CD4-positive, alpha-beta memory T cell (primary cell): ENCODE results near the gene PDE8A. TPM values are rescaled to one million over a fixed set of nuclear protein-coding genes. Genes with fewer than 3 reads are reported as not detected.

ENCODE experiments used
- CTCF ChIA-PET: fragments of 350-600 bp; sonication (Branson Sonifier 250); formaldehyde crosslinking; loops from one replicate; lab custom pipeline; 2021; ENCODE audit warnings: inconsistent platforms; ENCODE audit not compliant: partially characterized antibody; lab: Charles Lee
- POLR2A ChIA-PET: fragments of 350-600 bp; sonication (Branson Sonifier 250); formaldehyde crosslinking; loops from one replicate; lab custom pipeline; 2021; ENCODE audit not compliant: partially characterized antibody; lab: Charles Lee
- DNase-seq, 5 donors: peaks; one replicate each; pipeline versions ENCODE4 v3.0.0 to v3.0.0-alpha.2; 2020 to 2022; ENCODE audit warnings: mixed read lengths in 1 of 5
- H3K27ac ChIP-seq: one replicate; pipeline ENCODE4 v1.7.0; 2013; ENCODE audit warnings: low read depth, low read length
- H3K27me3 ChIP-seq: 2 replicates; pipeline ENCODE4 v1.7.0; 2013; ENCODE audit warnings: mild to moderate bottlenecking, low read length, moderate library complexity; ENCODE audit not compliant: insufficient read depth
- H3K36me3 ChIP-seq: 2 replicates; pipeline ENCODE4 v1.7.0; 2013; ENCODE audit warnings: mild to moderate bottlenecking, low read length, moderate library complexity; ENCODE audit not compliant: insufficient read depth
- H3K4me1 ChIP-seq: 2 replicates; pipeline ENCODE4 v1.7.0; 2013; ENCODE audit warnings: mild to moderate bottlenecking, low read length, moderate library complexity; ENCODE audit not compliant: insufficient read depth
- H3K4me3 ChIP-seq, 2 donors: one replicate each; pipeline ENCODE4 v1.7.0; 2013; ENCODE audit warnings: low read length in 2 of 2, mild to moderate bottlenecking in 1 of 2
- H3K9me3 ChIP-seq, 2 donors: one replicate each; pipeline ENCODE4 v1.7.0; 2013; ENCODE audit warnings: low read length in 2 of 2, control low read depth in 1 of 2; ENCODE audit not compliant: control insufficient read depth in 1 of 2
- H3K27ac Mint-ChIP-seq, 7 donors: one replicate each; pipeline ENCODE4 v1.8.0; 2020 to 2021; ENCODE audit warnings: mixed read lengths in 7 of 7, mild to moderate bottlenecking in 6 of 7, inconsistent platforms in 3 of 7, moderate library complexity in 3 of 7
- H3K27me3 Mint-ChIP-seq, 2 donors: one replicate each; pipeline ENCODE4 v1.8.0; 2020 to 2021; ENCODE audit warnings: mixed read lengths in 2 of 2
- H3K36me3 Mint-ChIP-seq, 2 donors: one replicate each; pipeline ENCODE4 v1.8.0; 2020 to 2021; ENCODE audit warnings: mixed read lengths in 2 of 2, inconsistent platforms in 1 of 2, mild to moderate bottlenecking in 1 of 2
- H3K4me1 Mint-ChIP-seq, 4 donors: one replicate each; pipeline ENCODE4 v1.8.0; 2020 to 2021; ENCODE audit warnings: mixed read lengths in 4 of 4, mild to moderate bottlenecking in 1 of 4
- H3K4me3 Mint-ChIP-seq, 8 donors: one replicate each; pipeline ENCODE4 v1.8.0; 2020 to 2021; ENCODE audit warnings: mixed read lengths in 8 of 8, mild to moderate bottlenecking in 7 of 8, moderate library complexity in 6 of 8, inconsistent platforms in 3 of 8
- H3K9me3 Mint-ChIP-seq, 8 donors: one replicate each; pipeline ENCODE4 v1.8.0; 2020 to 2021; ENCODE audit warnings: mixed read lengths in 8 of 8, mild to moderate bottlenecking in 5 of 8, inconsistent platforms in 3 of 8, moderate library complexity in 1 of 8
- intact Hi-C: fragments of 100-400 bp; cut with micrococcal nuclease; formaldehyde crosslinking; loops from one replicate; pipeline ENCODE4 v1.15.1; 2023
- polyA plus RNA-seq, 2 donors: library from polyadenylated mRNA; unstranded; fragments of 300-500 nt; fragmentation: Illumina TruSeq; gene quantifications; one replicate each; pipeline ENCODE4 v1.2.3, GENCODE V29; 2021
- total RNA-seq, 2 experiments: library from RNA; stranded (reverse); gene quantifications; one replicate each; pipeline ENCODE4 v1.2.3, GENCODE V29; 2021

PDE8A gene
- total and polyA plus RNA-seq, 4 experiments from 2014 or later, result 1.9 to 41.3 (median 22.4) TPM

DNA sequence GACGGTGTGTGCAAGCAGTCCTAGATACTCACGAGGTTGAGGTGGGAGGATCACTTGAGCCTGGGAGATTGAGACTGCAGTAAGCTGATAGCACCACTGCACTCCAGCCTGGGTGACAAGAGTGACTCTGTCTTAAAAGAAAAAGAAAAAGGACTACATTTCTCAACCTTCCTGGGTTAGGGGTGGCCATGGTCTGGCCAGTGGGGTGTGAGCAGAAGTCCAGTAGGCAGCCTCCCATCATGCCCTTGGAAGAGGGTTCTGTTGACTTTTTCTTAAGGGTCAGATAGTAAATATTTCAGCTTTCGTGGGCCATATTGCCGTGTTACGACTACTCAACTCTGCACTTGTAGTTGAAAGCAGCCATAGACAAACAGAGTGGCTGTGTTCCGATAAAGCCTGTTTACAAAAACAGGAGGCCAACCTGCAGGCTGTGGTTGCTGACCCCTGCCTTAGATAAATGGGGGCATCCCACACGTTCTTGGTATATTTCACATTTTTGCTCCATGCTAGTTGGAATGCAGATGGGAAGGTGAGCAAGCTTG is 31.0 kb upstream of the PDE8A start:
- peaks cover 1 to 9% of the 10 kb centered on the region in 2 donors for H3K27me3 Mint-ChIP-seq
- Histone ChIP-seq H3K4me3 (no peak overlapping the region), H3K27ac (no peak overlapping the region), H3K36me3 (no peaks in the 10 kb centered on the region), H3K9me3 (no peaks in the 10 kb centered on the region), H3K4me1 (no peaks in the 10 kb centered on the region), H3K27me3 (no peaks in the 10 kb centered on the region)
- no peak for DNase-seq
- no peak overlapping the region for H3K4me3 Mint-ChIP-seq
- H3K9me3 Mint-ChIP-seq, result no peaks in the 10 kb centered on the region
- ChIA-PET CTCF (interaction anchor here (2.5 kb wide), 1 partner anchor 94 kb away, joined by 9 read pairs; no protein-coding TSS in a partner anchor), POLR2A (no interaction called here)
- peak overlapping the region in 2 of 7 donors; percentile 37 to 79 for H3K27ac Mint-ChIP-seq
- intact Hi-C loops, result no loop called here
- H3K36me3 Mint-ChIP-seq, result no peaks in the 10 kb centered on the region
- peaks cover 0 to 3% (median under 1%) of the 10 kb centered on the region in 4 donors for H3K4me1 Mint-ChIP-seq

DNA sequence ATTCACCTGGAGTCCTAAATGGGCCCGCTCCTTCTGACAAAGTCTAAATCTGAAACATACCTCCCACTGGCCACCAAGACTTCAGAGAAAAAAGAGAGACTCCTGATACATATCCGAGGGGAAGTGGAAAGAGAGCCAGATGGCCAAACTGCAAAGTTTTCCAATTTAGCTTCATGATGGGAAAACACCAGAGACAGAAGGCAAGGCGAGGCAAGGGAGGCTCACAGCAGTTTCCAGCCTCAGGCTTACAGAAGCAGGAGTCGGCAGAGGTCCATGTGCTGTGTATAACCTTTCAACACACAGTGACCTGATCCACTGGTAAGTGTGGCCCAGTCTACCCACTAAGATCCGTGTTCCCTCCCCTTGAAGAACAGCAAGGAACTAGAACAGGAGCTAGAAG is 29.9 kb upstream of the PDE8A start:
- no peak overlapping the region for H3K27ac ChIP-seq
- no peak overlapping the region for H3K4me3 Mint-ChIP-seq
- no peaks in the 10 kb centered on the region for H3K4me1 ChIP-seq
- peaks cover 1 to 9% of the 10 kb centered on the region in 2 donors for H3K27me3 Mint-ChIP-seq
- no peaks in the 10 kb centered on the region for H3K36me3 Mint-ChIP-seq
- no peaks in the 10 kb centered on the region for H3K9me3 ChIP-seq
- H3K4me1 Mint-ChIP-seq, result peaks cover 4 to 10% (median 8%) of the 10 kb centered on the region in 4 donors
- no peak overlapping the region for H3K4me3 ChIP-seq
- DNase-seq, result no peak
- H3K27ac Mint-ChIP-seq, result peak overlapping the region in 1 of 7 donors; percentile 24
- CTCF ChIA-PET, result no interaction called here
- intact Hi-C loops, result no loop called here
- POLR2A ChIA-PET, result no interaction called here
- no peaks in the 10 kb centered on the region for H3K36me3 ChIP-seq
- no peaks in the 10 kb centered on the region for H3K27me3 ChIP-seq
- H3K9me3 Mint-ChIP-seq, result no peaks in the 10 kb centered on the region

DNA sequence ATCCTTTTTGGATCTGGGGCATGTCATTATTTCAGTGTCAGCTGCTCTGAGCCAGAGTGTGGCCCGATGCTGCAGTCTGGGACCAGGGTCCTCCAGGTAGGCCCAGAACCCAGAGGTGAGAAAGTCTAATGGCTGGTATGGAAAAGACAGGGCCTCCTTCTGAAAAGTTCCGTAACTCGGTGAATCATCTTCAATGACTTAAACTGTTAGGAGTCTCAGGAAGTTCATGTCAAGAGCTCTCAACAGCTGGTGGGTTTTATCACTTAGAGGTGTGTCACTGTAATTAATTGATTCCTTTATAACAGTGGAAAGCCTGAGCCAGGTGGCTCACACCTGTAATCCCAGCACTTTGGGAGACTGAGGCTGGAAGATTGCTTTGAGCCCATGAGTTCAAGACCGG is 28.5 kb upstream of the PDE8A start:
- Mint-ChIP-seq H3K4me3 (no peak overlapping the region), H3K27ac (no peak overlapping the region), H3K9me3 (no peaks in the 10 kb centered on the region), H3K4me1 (peaks cover 4 to 10% (median 8%) of the 10 kb centered on the region in 4 donors), H3K27me3 (peaks cover 1 to 9% of the 10 kb centered on the region in 2 donors), H3K36me3 (no peaks in the 10 kb centered on the region)
- ChIA-PET POLR2A (no interaction called here), CTCF (interaction anchor here (1.1 to 3.7 kb wide), 4 partner anchors 9 to 94 kb away, joined by 4 to 46 read pairs (median 6); no protein-coding TSS in a partner anchor)
- Histone ChIP-seq H3K27me3 (no peaks in the 10 kb centered on the region), H3K4me3 (no peak overlapping the region), H3K36me3 (no peaks in the 10 kb centered on the region), H3K9me3 (no peaks in the 10 kb centered on the region), H3K4me1 (no peaks in the 10 kb centered on the region), H3K27ac (no peak overlapping the region)
- DNase-seq, result no peak
- intact Hi-C loops, result no loop called here

DNA sequence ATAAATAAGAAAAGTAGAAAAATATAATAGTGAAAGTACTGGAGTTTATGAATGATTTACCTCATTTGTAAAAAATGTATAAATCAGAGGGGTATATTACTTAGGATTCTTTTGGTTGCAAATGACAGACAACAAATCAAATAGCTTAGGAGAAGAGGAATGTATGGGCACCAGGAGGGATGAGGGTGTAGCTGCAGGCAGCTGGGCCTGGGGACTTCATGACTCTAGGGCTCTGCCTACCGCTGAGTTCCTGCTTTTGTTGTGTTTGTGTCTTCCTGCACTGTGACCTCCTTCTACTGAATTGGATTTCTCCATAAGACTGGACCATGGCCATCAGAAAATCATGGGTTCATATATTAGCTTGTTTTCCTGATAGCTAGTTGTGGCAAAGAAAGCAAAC is 27.9 kb upstream of the PDE8A start:
- no peaks in the 10 kb centered on the region for H3K36me3 Mint-ChIP-seq
- ChIA-PET POLR2A (no interaction called here), CTCF (interaction anchor here (0.9 to 3.7 kb wide), 5 partner anchors 9 to 215 kb away, joined by 3 to 46 read pairs (median 4); no protein-coding TSS in a partner anchor)
- no peak overlapping the region for H3K4me3 Mint-ChIP-seq
- H3K9me3 Mint-ChIP-seq, result no peaks in the 10 kb centered on the region
- peaks cover 4 to 10% (median 8%) of the 10 kb centered on the region in 4 donors for H3K4me1 Mint-ChIP-seq
- no peak for DNase-seq
- Histone ChIP-seq H3K36me3 (no peaks in the 10 kb centered on the region), H3K4me3 (no peak overlapping the region), H3K9me3 (no peaks in the 10 kb centered on the region), H3K27me3 (no peaks in the 10 kb centered on the region), H3K4me1 (no peaks in the 10 kb centered on the region), H3K27ac (no peak overlapping the region)
- H3K27me3 Mint-ChIP-seq, result peaks cover 1 to 9% of the 10 kb centered on the region in 2 donors
- intact Hi-C loops, result no loop called here
- H3K27ac Mint-ChIP-seq, result peak overlapping the region in 1 of 7 donors; percentile 3

DNA sequence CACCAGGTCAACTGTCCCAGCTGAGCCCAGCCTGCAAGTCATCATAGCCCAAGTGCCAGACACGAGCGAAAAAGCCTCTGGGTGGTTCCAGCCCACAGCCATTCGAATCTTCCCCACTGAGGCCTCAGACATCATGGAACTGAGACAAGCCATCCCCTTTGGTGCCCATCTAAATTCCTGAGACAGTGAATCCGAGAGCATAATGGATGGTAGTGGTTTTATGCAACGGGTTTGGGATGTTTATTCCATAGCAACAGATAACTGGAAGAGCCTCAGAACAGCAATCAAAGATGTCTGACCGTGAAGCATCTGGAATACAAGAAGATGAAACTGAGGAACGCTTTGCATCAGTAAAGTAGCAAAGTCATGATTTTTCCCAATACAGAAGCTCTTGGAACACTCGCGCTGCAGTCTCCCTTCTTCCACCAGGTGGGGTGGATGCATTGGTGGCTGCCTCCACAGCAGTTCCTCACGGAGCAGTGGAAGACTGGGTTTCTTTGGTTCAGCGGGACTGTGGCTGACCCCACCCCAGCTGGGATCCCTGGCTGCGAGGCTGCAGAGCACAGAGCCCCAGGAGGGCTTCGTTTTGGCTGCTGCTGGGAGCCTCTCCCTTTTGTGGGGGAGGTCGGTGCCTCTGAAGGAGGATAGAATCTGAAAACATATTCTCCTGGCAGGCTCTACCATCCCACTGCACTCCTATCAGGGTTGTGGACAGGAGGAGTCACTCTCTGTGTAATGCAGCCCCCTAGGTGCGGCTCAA is 26.4 kb upstream of the PDE8A start:
- no peaks in the 10 kb centered on the region for H3K4me1 ChIP-seq
- H3K27me3 ChIP-seq, result no peaks in the 10 kb centered on the region
- Mint-ChIP-seq H3K27me3 (peaks cover 0 to 9% of the 10 kb centered on the region in 2 donors), H3K27ac (no peak overlapping the region), H3K36me3 (no peaks in the 10 kb centered on the region), H3K9me3 (no peaks in the 10 kb centered on the region), H3K4me3 (peak overlapping the region in 3 of 8 donors; percentile 7 to 39 (median 37)), H3K4me1 (peaks cover 6 to 11% (median 8%) of the 10 kb centered on the region in 4 donors)
- H3K9me3 ChIP-seq, result no peaks in the 10 kb centered on the region
- no peak overlapping the region for H3K4me3 ChIP-seq
- intact Hi-C loops, result loop anchor here (1.0 kb wide), 1 partner anchor 89 kb away; no protein-coding TSS in a partner anchor
- no peaks in the 10 kb centered on the region for H3K36me3 ChIP-seq
- H3K27ac ChIP-seq, result no peak overlapping the region
- ChIA-PET CTCF (interaction anchor here (0.7 to 3.7 kb wide), 5 partner anchors 25 to 213 kb away, joined by 3 to 46 read pairs (median 3); no protein-coding TSS in a partner anchor), POLR2A (interaction anchor here (1.1 kb wide), 1 partner anchor 25 kb away, joined by 8 read pairs; no protein-coding TSS in a partner anchor)
- DNase-seq, result peak in 4 of 5 donors; percentile 32 to 37 (median 34)

DNA sequence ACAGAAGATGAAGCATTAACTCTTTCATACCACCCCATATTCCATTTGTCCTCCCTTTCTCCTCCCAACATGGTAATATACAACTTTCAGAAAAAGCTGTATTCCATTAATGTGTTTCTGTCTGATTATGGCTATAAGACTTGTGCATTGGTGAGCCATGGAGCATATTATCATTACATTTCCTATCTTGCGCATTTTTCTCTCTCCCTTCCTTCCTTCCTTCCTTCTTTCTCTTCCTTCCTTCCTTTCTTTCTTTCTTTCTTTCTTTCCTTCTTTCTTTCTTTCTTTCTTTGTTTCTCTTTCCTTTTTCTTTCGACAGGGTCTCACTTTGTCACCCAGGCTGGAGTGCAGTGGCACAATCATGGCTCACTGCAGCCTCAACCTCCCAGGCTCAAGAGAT is 25.5 kb upstream of the PDE8A start:
- H3K4me3 ChIP-seq, result no peak overlapping the region
- H3K9me3 ChIP-seq, result no peaks in the 10 kb centered on the region
- Mint-ChIP-seq H3K27ac (no peak overlapping the region), H3K27me3 (peaks cover 0 to 5% of the 10 kb centered on the region in 2 donors), H3K4me3 (peak overlapping the region in 3 of 8 donors; percentile 0 to 23 (median 18)), H3K9me3 (no peaks in the 10 kb centered on the region), H3K4me1 (peaks cover 6 to 11% (median 8%) of the 10 kb centered on the region in 4 donors), H3K36me3 (no peaks in the 10 kb centered on the region)
- H3K4me1 ChIP-seq, result no peaks in the 10 kb centered on the region
- no peaks in the 10 kb centered on the region for H3K27me3 ChIP-seq
- no peak overlapping the region for H3K27ac ChIP-seq
- H3K36me3 ChIP-seq, result no peaks in the 10 kb centered on the region
- ChIA-PET CTCF (interaction anchor here (0.7 to 3.7 kb wide), 4 partner anchors 31 to 400 kb away, joined by 3 to 46 read pairs (median 3); no protein-coding TSS in a partner anchor), POLR2A (no interaction called here)
- DNase-seq, result no peak
- intact Hi-C loops, result no loop called here
